GM21390 (cell line): ENCODE measurements around the gene DESI2.

Experiments
- ATAC-seq: cut with Tn5 transposase; IDR thresholded peaks from one replicate; pipeline ENCODE4 v1.9.1; 2021; ENCODE audit not compliant: unreplicated experiment

Gene DESI2

DNA sequence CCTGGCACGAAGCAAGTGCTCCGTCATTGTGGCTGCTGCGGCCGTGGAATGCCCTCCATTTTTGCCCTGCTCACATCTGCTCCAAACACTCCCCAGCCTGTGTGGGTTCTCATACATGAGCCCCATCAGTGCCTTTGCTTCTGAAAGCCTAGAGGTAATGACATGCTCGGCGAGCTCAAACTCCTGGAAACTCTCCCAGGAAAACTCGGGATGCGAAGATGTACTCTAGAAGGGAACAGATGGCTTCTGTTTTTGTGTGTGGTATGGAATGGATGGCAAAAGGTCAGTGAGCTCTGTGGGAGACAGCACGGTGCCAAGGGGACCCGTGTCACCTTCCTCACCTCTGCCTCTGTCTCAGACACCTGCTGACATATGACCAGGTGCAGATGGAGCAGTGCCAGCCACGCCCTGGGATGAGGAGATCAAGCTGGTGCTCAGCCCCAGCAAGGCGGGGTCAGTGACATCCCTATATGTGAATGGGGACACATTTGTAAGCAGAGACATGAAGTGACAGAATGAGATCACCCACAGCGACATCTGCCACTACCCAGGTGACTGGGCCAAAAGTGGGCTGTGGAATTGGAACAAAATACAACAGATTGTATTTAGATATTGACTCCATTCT is 98.5 kb downstream of the DESI2 start:
- no peak for ATAC-seq

DNA sequence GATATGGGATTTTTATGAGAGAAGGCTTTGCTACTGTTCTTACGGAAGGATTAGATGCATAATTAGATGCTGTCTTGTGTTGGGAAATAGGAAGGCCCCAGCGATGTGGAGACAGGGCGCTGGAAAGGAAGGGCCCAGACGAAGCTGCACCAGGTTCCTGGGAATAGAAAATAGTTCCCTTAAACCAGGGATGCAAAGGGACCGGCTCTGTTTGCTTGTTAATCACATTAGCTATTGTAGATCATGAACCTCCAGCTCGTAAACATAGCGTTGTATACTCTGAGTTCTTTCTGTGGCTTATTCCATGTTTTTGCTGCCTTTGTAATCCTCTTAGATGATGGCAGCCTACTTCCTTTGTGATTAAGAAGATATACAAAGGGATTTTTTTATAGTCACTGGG is 102.7 kb downstream of the DESI2 start:
- ATAC-seq: no peak

GRCh38 chr1:244757091-244757939 is 104.4 kb downstream of the DESI2 start:
- ATAC-seq: no peak
